ENCODE results near the gene STIP1.

STIP1 gene

DNA sequence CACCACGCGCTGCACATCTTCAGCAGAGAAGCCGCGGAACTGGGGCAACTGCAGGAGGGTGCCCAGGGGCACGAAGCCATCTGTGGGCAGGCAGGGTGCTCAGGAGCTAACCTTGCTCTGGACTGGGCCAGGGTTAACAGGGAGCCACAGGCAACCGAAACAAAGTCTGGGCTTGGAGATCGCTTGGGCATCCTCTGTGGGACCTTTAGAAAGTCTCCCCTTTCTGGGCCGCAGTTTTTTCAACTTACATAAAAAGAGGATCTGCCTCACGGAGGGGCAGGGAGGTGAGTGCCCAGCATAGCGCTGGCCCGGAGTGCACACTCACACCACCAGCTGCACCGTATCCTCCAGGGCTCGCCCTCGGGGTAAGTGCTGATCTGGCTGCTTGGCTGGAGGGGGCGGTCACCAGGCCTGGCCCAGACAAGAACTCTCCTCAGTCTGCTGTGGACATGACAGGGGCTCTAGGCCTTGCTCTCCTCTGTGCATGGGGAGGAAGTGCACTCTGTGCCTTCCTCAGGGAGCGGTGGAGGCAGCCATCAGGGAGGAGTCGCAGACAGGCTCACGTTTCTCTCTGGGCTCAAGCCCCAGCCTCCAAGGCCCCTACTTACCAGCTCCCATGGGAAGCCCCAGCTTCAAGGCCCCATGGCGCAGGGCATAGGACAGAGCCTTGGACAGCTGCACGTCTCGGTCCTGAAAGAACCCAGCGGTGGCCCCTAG lies 39.1 kb downstream of the STIP1 start:
- DNase-seq = no peak

DNA sequence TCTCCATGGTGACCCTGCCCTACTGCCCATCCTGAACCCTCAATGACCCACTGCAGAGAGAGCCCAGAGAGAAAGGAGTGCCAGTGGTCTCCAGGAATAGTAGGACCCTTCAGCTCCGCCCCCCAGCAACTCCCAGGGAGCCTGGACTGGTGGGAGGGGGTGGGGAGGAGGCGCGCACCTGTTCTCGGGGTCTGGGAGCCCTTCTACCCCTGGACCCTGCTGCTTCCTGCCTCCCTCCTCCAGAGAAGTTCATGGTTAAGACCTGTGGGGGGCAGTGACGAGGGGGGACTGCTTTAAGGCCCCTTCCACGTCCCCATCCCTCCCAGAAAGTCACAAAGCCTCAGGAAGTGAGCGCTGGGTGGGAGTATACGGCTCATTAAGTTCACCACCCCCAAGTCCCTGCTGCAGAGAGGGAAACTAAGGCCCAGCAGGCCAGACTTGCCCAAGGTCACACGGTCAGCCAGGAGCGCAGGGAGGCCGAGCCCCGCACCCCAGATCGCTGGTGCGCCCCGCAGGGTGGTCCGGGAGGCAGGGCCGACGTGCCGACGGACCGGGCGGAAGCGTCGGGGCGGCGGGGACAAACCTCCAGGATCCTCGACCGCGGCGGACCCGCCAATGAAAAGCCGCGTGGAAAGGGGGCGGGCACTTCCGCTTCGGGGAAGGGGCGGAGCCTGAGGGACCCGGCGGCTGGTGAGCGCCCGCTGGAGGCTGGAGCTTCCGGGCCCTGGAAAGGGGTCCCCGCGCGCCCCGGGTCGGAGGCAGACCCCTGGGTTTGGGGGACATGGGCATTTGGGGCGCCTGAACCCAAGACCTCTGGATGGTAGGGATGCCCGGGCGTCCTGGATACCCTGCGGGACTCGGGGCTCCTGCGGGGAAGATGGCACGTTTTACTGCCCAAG lies 39.9 kb downstream of the STIP1 start, which contains the start of the genes NUDT22 and TRPT1:
NUDT22 (plus strand) TSS at position 667 of the 899 bp plus-strand sequence. CDS start 379 bp downstream, outside the sequence.
TRPT1 (minus strand) TSS at position 579 of the 899 bp plus-strand sequence; CDS start at position 253, 326 bp downstream.
- peak; percentile 83 for DNase-seq

DNA sequence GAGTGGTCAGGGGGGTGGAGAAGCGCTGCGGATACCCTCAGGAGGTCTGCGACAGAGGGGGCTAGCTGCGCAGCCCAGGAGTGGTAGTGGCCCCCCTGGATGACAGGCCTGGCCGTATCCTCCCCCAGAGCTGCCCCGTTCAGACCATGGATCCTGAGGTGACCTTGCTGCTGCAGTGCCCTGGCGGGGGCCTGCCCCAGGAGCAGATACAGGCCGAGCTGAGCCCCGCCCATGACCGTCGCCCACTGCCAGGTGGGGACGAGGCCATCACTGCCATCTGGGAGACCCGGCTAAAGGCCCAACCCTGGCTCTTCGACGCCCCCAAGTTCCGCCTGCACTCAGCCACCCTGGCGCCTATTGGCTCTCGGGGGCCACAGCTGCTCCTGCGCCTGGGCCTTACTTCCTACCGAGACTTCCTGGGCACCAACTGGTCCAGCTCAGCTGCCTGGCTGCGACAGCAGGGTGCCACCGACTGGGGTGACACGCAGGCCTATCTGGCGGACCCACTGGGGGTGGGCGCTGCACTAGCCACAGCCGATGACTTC lies 40.6 kb downstream of the STIP1 start:
- DNase-seq = peak; percentile 63

DNA sequence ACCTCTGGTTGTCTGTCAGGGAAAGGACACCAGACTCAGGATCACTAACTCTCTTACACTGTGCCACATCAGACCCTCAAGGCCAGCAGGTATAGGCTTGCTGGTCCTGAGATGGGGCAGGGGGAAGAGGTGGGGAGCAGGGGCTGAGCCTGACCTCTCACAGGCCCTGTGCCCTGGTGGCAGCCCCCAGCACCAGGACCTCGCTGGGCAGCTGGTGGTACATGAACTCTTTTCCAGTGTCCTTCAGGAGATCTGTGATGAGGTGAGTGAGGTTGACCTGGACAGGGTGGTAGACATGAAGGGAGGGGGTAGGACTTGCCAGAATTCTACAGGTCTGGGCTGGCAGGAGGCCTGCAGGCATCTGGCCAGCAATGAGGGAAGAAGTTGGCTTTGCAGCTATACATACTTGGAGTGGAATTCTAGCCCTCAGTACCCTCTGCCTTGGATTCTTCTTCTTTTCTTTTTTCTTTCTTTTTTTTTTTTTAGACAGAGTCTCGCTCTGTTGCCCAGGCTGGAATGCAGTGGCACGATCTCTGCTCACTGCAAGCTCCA lies 41.5 kb downstream of the STIP1 start:
- DNase-seq = no peak

DNA sequence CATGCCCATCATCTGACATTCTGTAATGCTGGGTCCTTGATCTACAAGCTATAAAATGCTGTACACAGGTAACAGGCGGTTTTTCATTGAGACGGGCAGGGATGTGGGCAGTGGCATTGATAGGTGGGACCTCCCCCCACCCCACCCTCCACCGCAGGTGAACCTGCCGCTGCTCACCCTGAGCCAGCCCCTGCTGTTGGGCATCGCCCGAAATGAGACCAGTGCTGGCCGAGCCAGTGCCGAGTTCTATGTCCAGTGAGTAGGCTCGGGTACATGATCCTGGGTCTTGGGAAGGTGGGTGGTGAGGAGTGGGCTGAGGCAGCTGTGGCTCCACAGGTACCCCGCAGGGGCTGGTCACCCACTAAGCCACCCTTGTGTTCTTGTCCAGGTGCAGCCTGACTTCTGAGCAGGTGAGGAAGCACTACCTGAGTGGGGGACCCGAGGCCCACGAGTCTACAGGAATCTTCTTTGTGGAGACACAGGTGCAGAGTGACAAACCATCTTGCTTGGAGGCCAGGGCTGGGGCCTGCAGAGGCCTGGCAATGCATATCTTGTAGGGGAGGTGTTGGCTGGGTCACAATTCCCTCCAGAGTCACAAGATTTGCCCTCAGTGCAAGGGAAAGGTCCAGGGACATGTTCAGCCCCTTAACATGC lies 43.2 kb downstream of the STIP1 start:
- no peak for DNase-seq

DNA sequence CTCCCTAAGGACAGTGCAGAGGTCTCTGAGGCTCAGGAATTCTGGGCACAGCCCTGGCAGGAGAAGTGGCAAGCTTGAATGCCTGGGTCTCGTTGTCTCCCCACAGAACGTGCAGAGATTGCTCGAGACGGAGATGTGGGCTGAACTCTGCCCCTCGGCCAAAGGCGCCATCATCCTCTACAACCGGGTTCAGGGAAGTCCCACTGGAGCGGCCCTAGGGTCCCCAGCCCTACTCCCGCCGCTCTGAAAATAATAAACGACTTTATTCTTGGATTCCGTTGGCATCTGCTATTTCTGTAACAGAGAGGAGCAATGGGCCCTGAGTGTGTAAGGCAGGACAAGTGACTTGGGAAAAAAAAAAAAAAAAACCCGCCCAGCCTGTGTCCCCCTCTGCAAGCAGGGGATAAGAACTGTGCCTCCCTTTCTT lies 43.8 kb downstream of the STIP1 start:
- no peak for DNase-seq

DNA sequence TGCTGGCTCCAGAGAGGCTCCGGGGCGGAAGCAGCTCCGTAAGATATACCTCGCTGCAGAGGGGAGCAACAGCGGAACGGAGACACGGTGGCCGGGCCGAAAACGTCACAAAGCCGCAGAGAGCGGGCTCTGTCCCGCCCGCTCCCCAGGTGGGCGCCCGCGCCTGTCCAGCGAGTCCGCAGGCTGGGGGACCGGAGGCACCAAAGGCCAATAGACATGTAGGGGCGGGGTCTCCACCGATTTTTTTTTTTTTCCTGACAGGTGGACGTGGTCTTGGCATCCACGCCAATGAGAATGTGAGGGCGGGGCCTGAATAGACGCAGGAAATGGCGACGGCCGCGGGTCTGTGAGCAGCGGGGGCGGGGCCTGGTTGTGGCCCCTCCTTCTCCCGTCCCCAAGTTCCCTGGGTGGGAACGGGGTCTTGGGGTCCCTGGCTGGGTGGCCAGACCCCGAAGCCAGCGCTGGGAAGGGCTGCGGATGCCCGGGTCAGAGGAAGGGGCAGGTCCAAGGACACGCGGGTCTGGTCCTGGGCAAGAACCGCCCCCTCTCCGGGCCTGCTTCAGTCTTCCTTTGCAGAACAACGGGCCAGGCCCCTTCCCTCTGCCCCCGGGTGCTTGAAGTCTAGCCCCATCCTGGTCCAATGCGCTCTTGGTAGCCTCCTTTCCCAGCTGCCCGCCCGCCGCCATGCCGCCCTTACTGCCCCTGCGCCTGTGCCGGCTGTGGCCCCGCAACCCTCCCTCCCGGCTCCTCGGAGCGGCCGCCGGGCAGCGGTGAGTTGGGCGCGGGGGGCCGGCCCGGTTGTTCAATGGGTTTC lies 44.4 kb downstream of the STIP1 start, which contains the start of gene DNAJC4:
DNAJC4 (plus strand) TSS at position 378 of the 814 bp plus-strand sequence; CDS start at position 685, 307 bp downstream.
- peak; percentile 97 for DNase-seq

DNA sequence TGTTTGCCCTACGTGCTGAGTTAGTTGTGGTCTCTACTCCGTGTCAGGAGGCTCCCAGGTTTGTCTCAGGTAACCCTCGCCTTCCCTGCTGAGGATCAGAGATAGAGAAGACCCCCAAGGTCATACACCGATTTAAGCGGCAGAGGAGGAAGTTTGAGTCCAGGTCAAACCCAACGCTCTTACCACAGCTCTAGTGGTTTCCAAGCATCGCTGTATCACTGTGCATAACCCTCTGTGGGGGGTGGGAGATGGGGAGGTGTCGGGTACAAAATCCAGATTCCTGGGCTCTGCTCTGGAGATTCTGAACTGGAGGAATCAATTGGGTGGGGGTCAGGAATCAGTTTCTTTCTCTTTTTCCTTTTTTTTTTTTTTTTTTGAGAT lies 45.0 kb downstream of the STIP1 start:
- no peak for DNase-seq

DNA sequence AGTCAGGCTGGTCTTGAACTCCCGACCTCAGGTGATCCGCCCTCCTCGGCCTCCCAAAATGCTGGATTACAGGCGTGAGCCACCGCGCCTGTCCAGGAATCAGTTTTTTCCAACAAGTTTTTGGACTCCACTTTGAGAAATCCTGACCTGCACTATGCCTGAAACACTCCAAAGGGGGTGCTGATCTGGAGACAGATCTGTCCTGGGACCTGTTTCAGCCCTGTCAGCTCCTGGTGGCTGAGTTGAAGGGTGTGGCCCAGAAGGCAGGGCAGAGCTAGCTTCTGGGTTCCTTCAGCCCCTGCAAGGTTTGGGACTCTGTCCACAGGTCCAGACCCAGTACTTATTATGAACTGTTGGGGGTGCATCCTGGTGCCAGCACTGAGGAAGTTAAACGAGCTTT lies 45.6 kb downstream of the STIP1 start:
- no peak for DNase-seq

DNA sequence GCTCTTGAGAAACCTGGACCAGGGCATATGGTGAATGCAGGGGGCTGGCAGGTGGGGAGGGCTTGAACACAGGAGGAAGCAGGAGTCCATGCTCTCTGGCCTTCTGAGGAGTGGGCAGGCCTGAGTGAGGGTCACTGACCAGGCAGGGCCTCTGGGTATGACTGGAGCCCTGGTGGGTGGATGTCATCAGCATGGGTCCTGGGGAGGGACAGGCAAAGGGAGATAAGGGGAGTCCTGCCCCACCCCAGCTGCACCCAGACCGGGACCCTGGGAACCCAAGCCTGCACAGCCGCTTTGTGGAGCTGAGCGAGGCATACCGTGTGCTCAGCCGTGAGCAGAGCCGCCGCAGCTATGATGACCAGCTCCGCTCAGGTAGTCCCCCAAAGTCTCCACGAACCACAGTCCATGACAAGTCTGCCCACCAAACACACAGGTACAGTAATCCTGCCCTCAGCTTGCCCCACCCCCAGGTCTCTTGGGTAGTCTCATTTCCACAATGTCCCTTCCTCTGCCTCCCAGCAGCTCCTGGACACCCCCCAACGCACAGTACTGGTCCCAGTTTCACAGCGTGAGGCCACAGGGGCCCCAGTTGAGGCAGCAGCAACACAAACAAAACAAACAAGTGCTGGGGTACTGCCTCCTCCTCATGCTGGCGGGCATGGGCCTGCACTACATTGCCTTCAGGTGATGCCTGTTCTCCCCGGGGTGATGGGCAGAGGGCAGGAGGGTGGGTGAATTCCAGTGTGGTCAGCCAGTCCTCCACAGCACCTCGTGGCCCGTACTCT lies 46.4 kb downstream of the STIP1 start:
- DNase-seq = no peak

DNA sequence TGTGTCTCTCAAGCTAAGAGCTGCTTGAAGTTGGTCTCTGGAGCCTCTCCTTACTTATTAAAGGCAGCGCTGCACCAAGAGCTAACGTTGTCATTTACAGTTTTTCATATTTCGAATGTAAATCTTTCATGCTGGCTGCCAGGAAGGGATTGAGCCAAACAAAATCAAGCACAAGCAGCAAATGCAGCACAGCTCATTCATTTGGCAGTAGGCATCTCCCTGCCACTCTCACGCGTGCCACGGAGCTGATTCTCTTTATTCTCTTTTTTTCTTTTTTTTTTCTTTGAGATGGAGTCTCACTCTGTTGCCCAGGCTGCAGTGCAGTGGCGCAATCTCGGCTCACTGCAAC lies 47.0 kb downstream of the STIP1 start:
- DNase-seq = no peak

DNA sequence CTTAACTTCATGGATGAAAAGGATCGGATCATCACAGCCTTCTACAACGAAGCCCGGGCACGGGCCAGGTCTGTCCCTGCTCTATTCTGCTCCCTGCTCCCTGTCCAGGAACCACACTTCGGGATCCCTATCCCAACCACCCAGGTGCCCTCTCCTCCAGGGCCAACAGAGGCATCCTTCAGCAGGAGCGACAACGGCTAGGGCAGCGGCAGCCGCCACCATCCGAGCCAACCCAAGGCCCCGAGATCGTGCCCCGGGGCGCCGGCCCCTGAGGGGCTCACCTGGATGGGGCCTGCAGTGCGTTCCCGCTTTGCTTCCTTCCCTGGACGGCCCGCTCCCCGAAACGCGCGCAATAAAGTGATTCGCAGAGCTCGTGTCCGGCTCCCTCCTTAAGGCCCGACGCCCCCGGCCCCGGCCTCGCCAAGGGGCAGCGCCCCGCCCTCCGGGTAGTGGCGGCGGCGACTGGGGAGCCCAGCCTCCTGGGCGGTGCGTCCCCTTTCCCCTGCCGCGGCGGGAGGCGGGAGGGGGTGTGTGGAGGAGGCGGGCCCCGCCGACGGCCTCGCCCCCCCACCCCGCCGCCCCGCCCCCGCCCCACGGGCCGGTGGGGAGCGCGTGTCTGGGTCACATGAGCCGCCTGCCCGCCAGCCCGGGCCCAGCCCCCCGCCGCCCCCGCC lies 48.1 kb downstream of the STIP1 start, which contains the start of gene VEGFB:
VEGFB (plus strand) TSS at position 672 of the 674 bp plus-strand sequence. CDS start 250 bp downstream, outside the sequence.
- DNase-seq = peak; percentile 55

DNA sequence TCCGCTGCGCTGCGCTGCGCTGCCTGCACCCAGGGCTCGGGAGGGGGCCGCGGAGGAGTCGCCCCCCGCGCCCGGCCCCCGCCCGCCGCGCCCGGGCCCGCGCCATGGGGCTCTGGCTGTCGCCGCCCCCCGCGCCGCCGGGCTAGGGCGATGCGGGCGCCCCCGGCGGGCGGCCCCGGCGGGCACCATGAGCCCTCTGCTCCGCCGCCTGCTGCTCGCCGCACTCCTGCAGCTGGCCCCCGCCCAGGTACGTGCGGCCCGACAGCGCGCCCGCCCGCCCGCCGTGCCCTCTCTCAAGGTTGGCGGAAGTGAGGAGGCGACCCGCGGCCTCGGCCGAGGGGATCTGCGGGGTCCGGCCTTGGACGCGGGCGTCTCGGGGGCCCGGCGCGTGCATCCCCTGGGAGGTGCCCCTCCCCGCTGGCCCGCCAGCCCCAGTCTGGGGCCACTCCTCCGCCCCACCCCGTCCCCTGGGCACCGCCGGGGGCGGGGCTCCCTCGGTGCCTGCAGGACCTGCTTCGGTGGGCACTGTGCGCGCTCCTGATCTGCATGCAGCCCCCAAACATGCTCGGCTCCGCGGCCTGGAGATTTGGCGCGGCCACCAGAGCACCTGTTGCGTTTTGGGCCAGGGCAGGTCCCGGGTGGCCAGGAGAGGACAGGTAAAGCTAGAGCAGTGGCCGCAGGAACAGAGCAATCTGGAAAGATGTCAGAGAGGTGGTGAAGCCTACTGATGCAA lies 48.8 kb downstream of the STIP1 start:
- peak; percentile 56 for DNase-seq

DNA sequence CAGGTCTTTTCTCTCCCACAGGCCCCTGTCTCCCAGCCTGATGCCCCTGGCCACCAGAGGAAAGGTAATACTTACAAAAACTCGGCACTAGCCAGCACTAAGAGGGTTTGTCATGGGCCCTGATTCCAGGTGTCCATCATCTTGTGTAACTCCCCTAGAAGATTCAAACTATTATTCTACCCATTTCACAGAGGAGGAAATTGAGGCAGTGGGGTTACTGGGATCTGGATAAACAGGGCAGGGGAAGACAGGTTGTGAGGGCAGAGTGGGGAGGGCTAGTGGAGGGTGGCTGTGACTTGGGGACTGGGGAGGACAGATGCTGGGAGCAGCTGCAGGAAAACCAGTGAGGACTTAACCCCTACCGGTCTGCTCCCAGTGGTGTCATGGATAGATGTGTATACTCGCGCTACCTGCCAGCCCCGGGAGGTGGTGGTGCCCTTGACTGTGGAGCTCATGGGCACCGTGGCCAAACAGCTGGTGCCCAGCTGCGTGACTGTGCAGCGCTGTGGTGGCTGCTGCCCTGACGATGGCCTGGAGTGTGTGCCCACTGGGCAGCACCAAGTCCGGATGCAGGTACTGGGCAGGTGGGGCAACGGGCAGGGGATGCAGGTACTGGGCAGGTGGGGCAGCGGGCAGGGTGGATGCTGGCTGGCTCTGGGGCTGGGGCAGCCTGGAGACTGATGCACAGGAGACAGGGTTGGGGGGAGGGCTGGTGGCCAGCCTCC lies 49.6 kb downstream of the STIP1 start:
- no peak for DNase-seq

DNA sequence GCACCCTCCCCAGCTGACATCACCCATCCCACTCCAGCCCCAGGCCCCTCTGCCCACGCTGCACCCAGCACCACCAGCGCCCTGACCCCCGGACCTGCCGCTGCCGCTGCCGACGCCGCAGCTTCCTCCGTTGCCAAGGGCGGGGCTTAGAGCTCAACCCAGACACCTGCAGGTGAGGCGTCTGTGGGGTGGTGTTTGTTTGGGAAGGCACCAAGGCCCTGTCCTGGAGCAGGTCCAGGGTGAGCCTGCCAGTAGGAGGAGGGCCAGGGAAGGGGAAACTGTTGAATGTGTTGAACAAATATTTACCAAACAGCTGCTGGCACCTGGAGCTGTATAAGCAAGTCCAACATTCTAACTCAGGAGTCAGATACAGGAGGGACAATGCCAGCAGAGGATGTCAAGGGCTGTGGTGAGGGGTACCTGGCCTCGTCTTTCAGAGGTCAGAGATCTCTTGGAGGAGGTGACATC lies 51.5 kb downstream of the STIP1 start:
- DNase-seq = peak; percentile 95

DNA sequence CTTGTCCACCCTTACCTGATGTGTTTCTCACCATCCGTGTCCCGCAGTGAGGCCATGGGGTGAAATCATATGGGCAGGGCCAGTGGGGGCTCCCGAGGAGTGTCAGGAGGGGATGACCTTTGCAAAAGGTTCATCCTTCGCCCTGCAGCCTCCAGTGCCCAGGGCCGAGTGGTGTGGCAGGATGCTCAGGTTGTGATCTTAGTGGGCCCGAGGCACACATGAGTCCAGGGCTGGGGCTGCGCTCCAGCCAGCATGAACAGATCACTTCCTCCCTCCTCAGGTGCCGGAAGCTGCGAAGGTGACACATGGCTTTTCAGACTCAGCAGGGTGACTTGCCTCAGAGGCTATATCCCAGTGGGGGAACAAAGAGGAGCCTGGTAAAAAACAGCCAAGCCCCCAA lies 52.1 kb downstream of the STIP1 start:
- DNase-seq = peak; percentile 26

DNA sequence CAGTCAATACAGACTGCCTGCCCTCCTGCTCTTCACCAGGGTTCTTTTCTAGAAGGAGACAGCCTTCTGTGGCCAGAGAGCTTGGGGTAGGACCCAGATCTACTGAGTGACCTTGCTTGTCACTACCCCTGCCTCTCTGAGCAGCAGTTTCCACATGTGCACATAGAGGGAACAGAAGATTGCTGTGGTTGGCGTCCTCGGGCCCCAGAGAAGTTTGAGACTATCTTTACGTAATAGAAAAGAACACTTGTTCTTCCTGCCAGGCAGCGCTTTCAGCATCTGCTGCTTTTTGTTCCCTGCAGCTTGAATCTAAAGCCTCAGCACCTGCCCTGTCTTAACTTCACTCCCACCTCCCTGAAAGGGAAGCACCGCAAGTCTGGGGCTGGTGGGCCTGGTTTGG lies 53.0 kb downstream of the STIP1 start:
- no peak for DNase-seq

DNA sequence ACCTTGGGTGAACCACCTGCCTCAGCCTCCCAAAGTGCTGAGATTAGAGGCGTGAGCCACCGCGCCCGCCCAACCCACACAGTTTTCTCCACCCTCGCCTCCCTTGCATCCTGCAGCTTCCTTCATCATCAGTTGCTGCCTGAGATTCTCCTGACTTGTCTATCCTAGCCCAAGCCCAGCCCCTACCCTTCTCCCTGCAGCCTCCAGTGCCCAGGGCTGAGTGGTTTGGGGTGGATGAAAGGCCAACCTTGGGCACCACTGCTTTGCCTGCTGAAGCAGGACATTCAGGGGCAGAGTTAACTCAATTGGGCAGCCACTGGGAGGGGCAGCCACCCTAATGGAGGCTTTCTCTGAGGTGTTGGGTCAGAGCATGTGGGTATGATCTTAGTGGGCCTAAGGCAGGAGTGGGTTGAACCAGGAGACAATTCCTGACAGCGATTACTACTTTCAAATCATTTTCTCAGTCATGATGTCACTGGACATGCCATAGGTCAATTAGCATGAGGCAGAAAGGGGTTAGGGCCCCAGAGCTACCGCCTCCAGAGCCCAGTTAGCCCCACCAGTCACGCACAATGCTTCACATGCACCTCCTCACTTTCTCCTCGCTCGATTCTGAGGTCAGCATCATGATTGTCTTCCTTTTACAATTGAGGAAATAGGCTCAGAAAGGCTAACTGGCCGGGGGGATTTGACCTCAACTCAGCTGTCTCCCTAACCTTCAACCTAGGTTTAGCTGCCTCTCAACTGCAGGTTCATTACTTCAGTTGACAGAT lies 53.9 kb downstream of the STIP1 start:
- no peak for DNase-seq

All from COR-L47 (cell line).